Measurements from ENCODE around the gene RAD51D.

Gene RAD51D

GRCh38 chr17:35089586-35090296, 29.9 kb downstream of the RAD51D start:
- Histone ChIP-seq H4K20me1 (ENCODE audit: insufficient read depth, low read length) (no peaks in the 10 kb centered on the region), H3K27me3 (ENCODE audit: low read depth, low read length) (no peaks in the 10 kb centered on the region), H3K4me1 (ENCODE audit: low read length) (peaks cover 21% of the 10 kb centered on the region), H3K9ac (ENCODE audit: low read length) (peak overlapping the region; percentile 83), H3K79me2 (ENCODE audit: low read length) (peaks cover 39% of the 10 kb centered on the region), H2AFZ (ENCODE audit: low read depth, low read length) (peak overlapping the region; percentile 69), H3K4me2 (ENCODE audit: low read length) (peak overlapping the region; percentile 91), H3K4me3 (ENCODE audit: low read length) (peak overlapping the region; percentile 78), H3K36me3 (replicated peaks; ENCODE audit: low read depth, low read length) (no peaks in the 10 kb centered on the region), H3K27ac (ENCODE audit: low read length) (peak overlapping the region; percentile 68), H3K9me3 (ENCODE audit: insufficient read depth, low read length) (no peaks in the 10 kb centered on the region)
- no peak for TF ChIP-seq CTCF (IDR thresholded peaks at IDR 0.05; ENCODE audit: low read depth, low read length)

GRCh38 chr17:35088881-35089585, 30.6 kb downstream of the RAD51D start:
- peak overlapping the region; percentile 91 for H3K4me2 ChIP-seq (ENCODE audit: low read length)
- H3K4me1 ChIP-seq (ENCODE audit: low read length): peaks cover 21% of the 10 kb centered on the region
- peak overlapping the region; percentile 90 for H3K9ac ChIP-seq (ENCODE audit: low read length)
- H3K4me3 ChIP-seq (ENCODE audit: low read length): peak overlapping the region; percentile 91
- peak; percentile 71 for TF ChIP-seq CTCF (IDR thresholded peaks at IDR 0.05; ENCODE audit: low read depth, low read length)
- TF ChIP-seq EZH2phosphoT487 (IDR thresholded peaks at IDR 0.05; ENCODE audit: low read depth): no peak
- no peaks in the 10 kb centered on the region for H3K36me3 ChIP-seq (replicated peaks; ENCODE audit: low read depth, low read length)
- H3K79me2 ChIP-seq (ENCODE audit: low read length): peaks cover 46% of the 10 kb centered on the region
- peak overlapping the region; percentile 86 for H3K27ac ChIP-seq (ENCODE audit: low read length)
- H3K9me3 ChIP-seq (ENCODE audit: insufficient read depth, low read length): no peaks in the 10 kb centered on the region
- H2AFZ ChIP-seq (ENCODE audit: low read depth, low read length): peak overlapping the region; percentile 69
- no peaks in the 10 kb centered on the region for H3K27me3 ChIP-seq (ENCODE audit: low read depth, low read length)
- H4K20me1 ChIP-seq (ENCODE audit: insufficient read depth, low read length): no peaks in the 10 kb centered on the region

- H3K27me3 ChIP-seq (ENCODE audit: low read depth, low read length): no peaks in the 10 kb centered on the region
- no peaks in the 10 kb centered on the region for H3K9me3 ChIP-seq (ENCODE audit: insufficient read depth, low read length)
- H3K9ac ChIP-seq (ENCODE audit: low read length): peak overlapping the region; percentile 90
- peaks cover 21% of the 10 kb centered on the region for H3K4me1 ChIP-seq (ENCODE audit: low read length)
- H2AFZ ChIP-seq (ENCODE audit: low read depth, low read length): 0 out of 2 replicates have a peak overlapping the region, but pooled peaks have one; percentile 3
- TF ChIP-seq CTCF (IDR thresholded peaks at IDR 0.05; ENCODE audit: low read depth, low read length): peak; percentile 10; the same call in 1 of the 2 replicates
- no peak for TF ChIP-seq EZH2phosphoT487 (IDR thresholded peaks at IDR 0.05; ENCODE audit: low read depth)
- H3K4me2 ChIP-seq (ENCODE audit: low read length): peak overlapping the region; percentile 70
- H3K36me3 ChIP-seq (replicated peaks; ENCODE audit: low read depth, low read length): no peaks in the 10 kb centered on the region
- peaks cover 52% of the 10 kb centered on the region for H3K79me2 ChIP-seq (ENCODE audit: low read length)
- no peaks in the 10 kb centered on the region for H4K20me1 ChIP-seq (ENCODE audit: insufficient read depth, low read length)
- peak overlapping the region; percentile 91 for H3K4me3 ChIP-seq (ENCODE audit: low read length)
- H3K27ac ChIP-seq (ENCODE audit: low read length): peak overlapping the region; percentile 86
Measured at GRCh38 chr17:35088356-35088880, 31.2 kb downstream of the RAD51D start.

- peak overlapping the region; percentile 86 for H3K27ac ChIP-seq (ENCODE audit: low read length)
- no peak overlapping the region for H2AFZ ChIP-seq (ENCODE audit: low read depth, low read length)
- H3K79me2 ChIP-seq (ENCODE audit: low read length): peaks cover 57% of the 10 kb centered on the region
Measured at GRCh38 chr17:35087731-35088355, 31.8 kb downstream of the RAD51D start.

More at GRCh38 chr17:35087731-35088355, 31.8 kb downstream of the RAD51D start:
- H3K4me2 ChIP-seq (ENCODE audit: low read length): peak overlapping the region; percentile 70
- H3K4me1 ChIP-seq (ENCODE audit: low read length): peaks cover 26% of the 10 kb centered on the region
- no peaks in the 10 kb centered on the region for H3K27me3 ChIP-seq (ENCODE audit: low read depth, low read length)
- no peaks in the 10 kb centered on the region for H3K36me3 ChIP-seq (replicated peaks; ENCODE audit: low read depth, low read length)
- H3K9ac ChIP-seq (ENCODE audit: low read length): peak overlapping the region; percentile 90
- H3K9me3 ChIP-seq (ENCODE audit: insufficient read depth, low read length): no peaks in the 10 kb centered on the region
- no peak for TF ChIP-seq EZH2phosphoT487 (IDR thresholded peaks at IDR 0.05; ENCODE audit: low read depth)
- no peak for TF ChIP-seq CTCF (IDR thresholded peaks at IDR 0.05; ENCODE audit: low read depth, low read length)
- no peaks in the 10 kb centered on the region for H4K20me1 ChIP-seq (ENCODE audit: insufficient read depth, low read length)
- H3K4me3 ChIP-seq (ENCODE audit: low read length): peak overlapping the region; percentile 91

All from OCI-LY3 (cell line).